Activated T-cell treated with anti-CD3 and anti-CD28 coated beads for 24 hours (primary cell): ENCODE data around the gene TWNK.

Source experiments
- DNase-seq: peaks from one replicate; pipeline ENCODE4 v3.0.0-alpha.2; 2020; ENCODE audit warnings: low read depth

Gene TWNK

DNA sequence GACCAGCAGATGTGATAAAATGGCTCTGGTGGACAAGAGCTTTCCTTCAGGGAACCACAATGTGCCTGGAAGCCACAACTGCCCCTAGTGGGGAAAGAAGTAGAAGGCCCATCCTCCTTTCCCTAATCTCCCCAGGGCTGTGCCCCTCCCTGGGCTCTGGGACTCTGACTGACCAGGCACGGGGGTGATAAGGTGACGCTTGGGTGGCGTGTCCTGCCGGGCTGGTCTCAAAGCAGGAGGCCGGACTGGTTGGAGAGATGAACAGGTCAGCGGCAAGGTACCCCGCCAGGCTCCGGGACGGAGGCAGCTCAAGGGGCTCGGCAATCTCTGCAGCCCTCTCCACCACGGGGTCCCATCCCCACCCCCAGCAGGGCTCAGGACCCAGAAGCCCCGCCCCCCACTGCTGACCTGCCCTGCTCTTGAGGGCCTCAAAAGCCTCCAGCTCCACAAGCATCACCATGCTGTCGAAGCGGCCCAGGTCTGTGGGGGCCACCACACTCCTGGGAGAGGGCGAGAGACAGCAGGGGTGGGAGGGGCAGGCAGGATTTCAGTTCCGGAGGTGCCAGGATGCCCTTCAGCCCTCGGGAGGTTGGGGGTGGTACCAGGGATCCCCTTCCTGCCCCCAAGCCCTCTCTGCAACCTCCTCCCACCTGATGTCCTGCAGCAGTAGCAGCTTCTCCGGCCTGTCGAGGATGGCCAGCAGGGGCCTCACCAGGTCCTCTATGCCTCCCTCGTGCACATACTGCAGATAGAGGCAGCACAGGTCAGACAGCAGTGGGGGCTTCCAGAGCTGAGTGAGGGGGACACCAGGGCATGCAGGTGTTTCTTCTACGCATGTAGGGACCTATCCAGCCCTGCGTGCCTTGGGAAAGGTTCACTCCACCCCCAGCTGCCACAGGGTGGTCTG, 24.4 kb downstream of the TWNK start:
- DNase-seq = no peak

DNA sequence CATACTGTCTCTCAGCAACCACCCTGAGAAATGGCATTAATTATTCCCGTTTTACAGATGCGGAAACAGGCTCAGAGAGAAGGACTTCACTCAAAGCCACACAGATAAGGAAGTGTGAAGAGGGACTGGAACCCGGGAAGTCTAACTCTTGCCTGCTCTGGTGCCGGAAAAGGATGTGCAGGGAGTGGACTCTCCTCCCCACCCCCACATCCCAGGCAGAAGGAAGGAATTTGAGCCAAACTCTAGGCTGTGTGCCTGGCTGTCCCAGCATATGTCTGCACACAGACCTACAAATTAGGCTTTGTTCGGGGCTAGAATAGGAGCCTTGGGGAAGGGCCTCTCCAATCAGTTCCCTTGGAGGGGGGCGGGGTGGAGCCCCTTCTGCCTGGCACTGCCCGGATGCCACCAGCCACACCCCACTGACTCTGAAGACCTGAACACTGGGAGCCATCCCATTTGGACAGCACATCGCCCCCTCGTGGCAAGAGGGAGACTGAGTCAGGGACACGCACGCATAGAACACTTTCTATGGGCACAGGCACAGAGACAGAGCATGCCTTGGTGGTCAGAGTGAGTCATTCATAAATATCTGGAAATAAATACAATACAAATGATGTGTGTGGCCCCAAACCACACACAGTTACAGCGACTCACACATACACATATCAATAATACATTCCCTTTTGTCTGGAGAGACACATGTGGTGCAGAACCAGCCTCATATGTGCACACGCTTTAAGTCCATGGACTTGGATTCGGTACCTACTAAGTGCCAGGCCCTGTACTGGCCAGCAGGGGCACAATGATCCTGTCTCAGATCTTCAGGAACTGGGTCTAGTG, 25.4 kb downstream of the TWNK start:
- peak; percentile 70 for DNase-seq

- DNase-seq = no peak
Measured at GRCh38 chr10:101013365-101013825, 26.1 kb downstream of the TWNK start.

- peak; percentile 63 for DNase-seq
Measured at GRCh38 chr10:101014230-101014884, 27.0 kb downstream of the TWNK start.

DNA sequence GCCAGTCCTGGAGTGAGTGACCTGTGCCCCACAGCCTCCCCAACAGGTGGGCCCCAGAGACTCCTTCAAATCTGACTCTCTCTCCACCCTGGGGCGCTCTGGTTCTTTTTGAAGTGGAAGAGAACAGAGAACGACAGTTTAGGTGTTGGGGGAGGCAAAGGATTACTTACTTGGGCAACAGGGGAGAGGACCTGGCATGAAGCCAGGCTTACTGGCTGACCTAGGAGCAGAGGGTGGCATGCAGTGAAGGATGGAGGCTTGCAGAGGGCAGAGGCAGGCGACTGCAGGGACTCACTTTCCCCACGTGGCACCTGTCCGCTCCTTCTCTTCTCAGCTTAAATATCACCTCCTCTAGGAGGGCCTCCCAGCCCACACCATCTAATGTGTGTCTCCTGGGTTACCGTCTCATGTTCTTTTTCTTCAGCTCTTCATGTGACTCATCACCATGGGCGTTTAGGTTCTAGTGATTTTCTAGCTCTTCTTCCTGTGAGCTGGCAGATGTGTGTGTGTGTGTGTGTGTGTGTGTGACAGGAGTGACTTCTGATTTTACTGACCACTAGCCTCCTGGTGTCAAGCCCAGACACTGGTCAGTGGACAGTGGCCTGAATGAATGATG, 27.7 kb downstream of the TWNK start:
- DNase-seq = no peak

GRCh38 chr10:101015582-101015973, 28.2 kb downstream of the TWNK start:
- no peak for DNase-seq

DNA sequence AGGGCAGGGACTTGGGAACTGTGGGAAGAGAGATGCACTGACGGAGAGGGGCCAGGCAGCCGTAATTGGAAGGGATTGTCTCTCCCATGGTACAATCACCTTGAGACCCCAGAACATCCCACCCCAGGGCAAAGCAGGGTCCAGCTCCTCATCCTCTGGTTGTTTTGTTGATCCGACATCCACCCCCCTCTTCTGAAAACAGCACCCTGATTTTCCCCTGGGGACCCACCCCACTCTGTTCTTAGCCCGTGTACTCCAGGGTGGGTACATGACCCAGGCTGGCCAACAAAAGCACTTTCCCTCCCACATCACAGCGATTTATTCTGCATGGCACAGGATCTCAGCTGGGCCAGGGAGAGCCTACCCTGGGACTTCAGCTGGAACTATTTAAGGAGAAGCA, 29.5 kb downstream of the TWNK start:
- DNase-seq = no peak

GRCh38 chr10:101018118-101018599, 30.8 kb downstream of the TWNK start:
- no peak for DNase-seq

GRCh38 chr10:101018600-101019439, 31.5 kb downstream of the TWNK start:
- peak; percentile 69 for DNase-seq

DNA sequence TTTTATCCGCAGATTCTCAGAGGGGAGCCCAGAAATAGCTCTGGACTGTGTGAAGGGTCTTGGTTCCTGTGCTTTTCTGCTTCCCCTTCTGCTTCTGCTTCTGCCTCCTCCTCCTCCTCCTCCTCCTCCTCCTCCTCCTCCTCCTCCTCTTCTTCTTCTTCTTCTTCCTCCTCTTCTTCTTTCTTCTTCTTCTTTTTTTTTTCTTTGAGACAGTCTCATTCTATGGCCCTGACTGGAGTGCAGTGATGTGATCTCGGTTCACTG, 32.0 kb downstream of the TWNK start:
- no peak for DNase-seq

DNA sequence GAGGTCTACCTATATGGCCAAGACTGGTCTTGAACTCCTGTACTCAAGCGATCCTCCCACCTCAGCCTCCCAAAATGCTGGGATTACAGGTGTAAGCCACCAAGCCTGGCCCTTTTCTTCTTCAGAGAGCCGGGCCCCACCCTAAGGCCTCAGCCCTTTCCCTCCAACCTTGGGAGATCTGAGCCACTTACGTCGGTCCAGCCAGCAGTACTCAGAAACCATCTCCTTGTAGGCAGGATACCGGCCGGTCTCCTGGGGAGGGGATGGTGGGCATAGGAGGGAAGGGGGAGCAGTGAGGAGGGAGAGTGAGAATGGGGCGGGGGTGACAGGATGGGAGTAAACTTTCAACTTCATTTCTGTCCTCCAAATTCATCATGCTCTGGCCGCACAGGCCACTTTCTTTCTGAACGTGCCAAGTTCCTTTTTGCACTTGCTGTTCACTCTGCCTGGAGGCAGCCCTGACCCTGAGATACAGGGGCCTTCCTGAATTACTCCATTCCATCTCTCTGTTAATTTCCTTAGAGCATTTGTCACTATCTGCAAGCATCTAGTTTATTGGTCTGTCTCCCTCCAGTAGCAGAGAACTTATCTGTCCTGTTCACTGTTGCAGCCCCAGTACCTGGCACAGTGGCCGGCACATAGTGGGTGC, 33.2 kb downstream of the TWNK start:
- DNase-seq = no peak

DNA sequence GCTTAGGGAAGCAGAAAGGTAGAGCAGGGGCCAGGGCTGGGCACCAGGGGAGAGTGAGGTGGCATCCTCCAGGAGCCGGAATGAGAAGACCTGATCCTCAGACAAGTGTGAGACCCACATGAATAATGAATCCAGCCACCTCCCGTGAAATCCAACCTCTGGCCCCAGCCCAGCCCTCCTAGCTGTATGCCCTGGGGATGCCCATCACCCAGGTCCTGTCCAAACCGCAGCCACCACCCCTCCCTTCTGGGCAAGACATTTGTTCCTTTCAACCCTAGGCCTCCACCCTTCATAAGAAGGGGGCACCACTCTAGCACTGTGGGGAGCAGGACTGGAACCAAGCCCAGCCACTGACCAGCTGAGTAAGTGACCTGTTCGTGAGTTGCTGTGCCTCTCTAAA, 33.9 kb downstream of the TWNK start:
- no peak for DNase-seq

- DNase-seq = no peak
Measured at GRCh38 chr10:101021692-101022251, 34.4 kb downstream of the TWNK start.

DNA sequence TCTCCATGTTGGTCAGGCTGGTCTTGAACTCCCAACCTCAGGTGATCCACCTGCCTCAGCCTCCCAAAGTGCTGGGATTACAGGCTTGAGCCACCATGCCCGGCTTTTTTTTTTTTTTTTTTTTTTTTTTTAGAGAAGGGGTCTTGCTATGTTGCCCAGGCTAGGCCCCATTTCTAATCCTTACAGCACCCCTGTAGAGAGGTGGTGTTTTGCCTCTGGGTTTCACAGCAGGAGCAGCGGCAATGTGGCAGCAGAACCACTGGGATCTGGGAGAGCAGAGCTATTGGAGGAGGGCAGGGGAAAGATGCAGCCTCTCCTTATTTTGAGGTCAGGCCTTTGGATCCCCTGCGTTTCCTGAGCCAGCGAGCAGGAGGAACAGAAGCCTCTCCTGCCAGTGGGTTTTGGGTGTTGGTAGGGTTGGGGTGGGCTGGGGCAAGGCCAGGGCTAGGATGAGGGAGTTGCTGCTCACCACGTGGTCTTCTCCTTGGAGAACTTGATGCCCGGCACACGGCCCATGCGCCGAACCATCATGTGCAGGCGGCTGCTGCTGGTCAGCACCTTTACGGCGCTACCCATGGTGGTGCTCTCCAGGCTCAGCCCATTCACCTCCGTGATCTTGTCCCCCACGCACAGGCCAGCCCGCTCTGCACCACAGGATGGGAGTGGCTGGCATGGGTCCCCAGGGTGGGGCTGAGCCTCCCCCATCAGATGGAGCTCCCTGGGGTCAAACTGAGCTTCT, 35.8 kb downstream of the TWNK start:
- DNase-seq = no peak

- DNase-seq = no peak
Measured at GRCh38 chr10:101027106-101027720, 39.9 kb downstream of the TWNK start.

GRCh38 chr10:101028446-101029337, 41.3 kb downstream of the TWNK start:
- no peak for DNase-seq

- DNase-seq = no peak
Measured at GRCh38 chr10:101029520-101030295, 42.4 kb downstream of the TWNK start.
